NCI-H226 (cell line): ENCODE data around the gene CPNE5.

Source experiments
- DNase-seq: peaks from one replicate; pipeline ENCODE4 v3.0.0-alpha.2; 2015

Gene CPNE5

GRCh38 chr6:36758516-36759147, 80.6 kb downstream of the CPNE5 start:
- no peak for DNase-seq

- DNase-seq: no peak
Measured at GRCh38 chr6:36757943-36758508, 81.2 kb downstream of the CPNE5 start.

DNA sequence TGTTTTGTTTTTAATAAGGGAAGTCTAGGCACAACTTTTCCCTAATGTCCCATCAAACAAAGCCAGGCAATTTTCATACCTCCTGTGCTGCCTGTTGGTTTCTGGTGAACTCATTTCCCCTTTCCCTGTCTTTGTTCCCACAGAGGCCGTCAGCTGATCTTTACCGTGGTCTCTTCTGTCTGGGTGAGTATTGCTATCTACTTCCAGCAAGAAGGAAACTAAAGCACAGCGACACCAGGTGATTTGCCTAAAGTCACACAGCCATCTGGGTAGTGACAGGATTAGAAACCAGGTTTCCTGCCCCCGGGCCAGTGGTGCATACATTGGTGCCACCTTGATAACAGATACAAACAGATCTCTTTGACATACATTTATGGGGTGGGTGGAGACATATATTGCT, 82.0 kb downstream of the CPNE5 start:
- no peak for DNase-seq

GRCh38 chr6:36756786-36757185, 82.5 kb downstream of the CPNE5 start:
- DNase-seq: no peak

- peak; percentile 75 for DNase-seq
Measured at GRCh38 chr6:36755435-36756348, 83.6 kb downstream of the CPNE5 start.

DNA sequence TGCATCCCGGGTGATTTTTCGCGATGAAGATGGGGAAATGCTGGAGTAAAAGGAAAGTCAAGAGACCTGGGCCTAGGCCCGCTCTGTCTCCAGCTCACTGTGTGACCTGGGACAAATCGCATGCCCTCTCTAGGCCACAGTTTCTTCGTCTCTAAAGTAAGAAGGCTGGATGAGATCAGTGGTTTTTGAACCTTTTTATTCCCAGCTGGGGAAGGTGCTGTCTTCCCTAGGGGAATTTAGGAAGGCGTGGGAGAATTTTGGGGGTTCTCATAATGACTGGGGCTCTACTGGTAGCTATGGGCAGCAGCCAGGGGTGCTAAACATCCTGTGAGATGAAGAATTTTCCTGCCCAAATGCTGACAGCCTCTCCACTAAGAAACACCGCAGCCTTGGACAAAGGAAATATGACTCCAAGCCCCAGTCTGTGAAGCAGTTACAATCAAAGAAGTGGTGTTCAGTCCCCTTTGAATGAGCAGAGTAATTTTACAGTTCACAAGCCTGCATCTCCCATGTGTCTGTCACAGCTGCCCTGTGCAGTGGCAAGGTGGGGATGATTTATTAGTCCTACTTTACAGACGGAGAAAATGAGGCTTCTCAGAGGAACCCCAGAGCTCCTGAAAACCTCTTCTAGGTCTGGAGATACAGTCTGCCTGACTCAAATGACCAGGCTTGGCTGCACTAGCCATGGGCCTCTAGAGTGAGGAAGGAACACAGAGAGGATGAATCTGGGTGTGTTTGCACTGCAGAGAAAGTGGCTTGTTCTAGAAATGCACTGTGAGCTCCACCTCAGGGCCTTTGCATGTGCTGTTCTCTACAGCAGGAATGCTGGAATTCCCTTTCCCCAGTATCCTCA, 84.4 kb downstream of the CPNE5 start:
- no peak for DNase-seq

DNA sequence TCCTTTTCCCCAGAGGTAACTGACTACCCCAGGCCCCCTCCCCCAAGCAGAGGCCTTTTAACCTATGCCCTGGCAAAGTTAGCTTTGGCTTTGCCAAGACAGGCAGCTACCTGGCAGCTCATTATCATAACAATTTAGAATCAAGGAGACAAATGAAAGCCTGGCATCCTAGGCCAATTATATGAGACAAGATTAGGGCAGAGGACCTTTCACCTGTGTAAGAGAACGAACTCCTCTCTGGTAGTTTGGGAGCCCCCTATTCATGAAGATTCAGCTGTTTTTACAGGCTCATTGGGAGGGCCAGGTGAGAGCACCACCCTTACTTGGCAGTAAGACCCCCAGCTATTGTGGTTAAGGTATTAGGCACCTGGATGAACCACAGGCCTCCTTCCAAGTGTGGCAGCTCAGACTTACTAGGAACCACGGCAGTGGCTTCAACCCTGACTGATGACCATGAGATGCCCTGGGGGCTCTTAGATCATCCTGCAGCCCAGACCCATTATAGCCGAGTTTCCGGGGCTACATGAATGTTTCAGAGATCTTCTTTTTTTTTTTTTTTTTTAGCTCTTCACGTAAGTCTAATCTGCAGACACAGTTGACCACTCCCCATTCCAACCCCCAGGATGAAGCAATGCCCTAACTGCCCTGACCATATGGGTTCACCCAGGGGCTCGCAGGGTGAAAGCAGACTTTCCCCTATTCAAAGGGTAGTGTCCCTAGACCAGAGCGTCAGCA, 85.4 kb downstream of the CPNE5 start:
- DNase-seq: no peak

DNA sequence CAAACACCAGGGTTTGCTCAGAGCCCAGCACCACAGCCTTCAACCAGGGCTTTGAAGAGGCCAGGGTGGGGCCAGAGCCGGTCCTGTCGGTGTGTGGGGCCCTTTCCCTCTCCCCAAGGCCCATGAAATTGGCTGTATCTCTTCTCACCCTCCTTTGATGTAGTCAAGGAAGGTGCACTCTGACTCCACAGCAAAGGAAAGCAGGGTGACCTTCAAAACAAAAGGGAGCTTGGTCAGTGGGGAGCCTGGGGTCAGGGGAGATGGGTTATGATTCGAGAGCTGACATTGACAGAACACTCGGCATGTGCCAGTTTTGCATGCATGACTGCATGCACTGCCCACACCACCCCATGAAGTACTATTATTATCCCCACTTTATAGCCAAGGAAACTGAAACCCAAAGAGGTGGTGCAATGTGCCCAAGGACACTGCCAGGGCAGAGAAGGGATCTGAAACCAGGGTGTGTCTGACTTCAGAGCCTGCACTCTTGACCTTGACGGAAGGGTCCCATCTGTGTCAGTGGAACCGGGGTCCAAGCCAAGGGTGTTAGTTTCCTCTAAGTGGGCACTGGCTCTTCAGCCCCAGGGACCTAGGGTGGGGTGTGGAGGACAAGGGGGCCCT, 86.2 kb downstream of the CPNE5 start:
- DNase-seq: no peak

- no peak for DNase-seq
Measured at GRCh38 chr6:36752187-36752885, 86.9 kb downstream of the CPNE5 start.

GRCh38 chr6:36751833-36752186, 87.4 kb downstream of the CPNE5 start:
- no peak for DNase-seq

DNA sequence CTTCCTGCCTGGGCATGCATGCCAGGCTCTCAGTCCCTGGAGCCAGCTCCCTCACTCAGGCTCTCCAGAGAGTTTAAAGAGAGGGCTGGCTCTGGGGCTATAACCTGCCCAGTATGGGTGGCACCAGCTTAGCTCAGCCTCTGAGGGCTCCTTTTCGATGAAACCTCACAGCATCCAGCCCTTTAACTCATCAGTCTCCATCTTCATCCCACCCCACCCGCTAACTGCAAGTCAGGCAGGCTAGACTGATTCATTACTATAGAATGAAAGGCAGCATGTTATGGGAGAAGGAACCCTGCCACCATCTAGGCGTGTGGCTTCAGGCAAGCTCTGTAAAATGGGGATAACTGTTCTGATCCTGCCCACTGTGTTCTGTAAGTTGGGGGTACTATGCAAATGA, 88.2 kb downstream of the CPNE5 start:
- peak; percentile 62 for DNase-seq

- no peak for DNase-seq
Measured at GRCh38 chr6:36749829-36750489, 89.3 kb downstream of the CPNE5 start.

GRCh38 chr6:36746251-36746650, 93.0 kb downstream of the CPNE5 start:
- DNase-seq: no peak

GRCh38 chr6:36745836-36746235, 93.4 kb downstream of the CPNE5 start:
- DNase-seq: no peak

GRCh38 chr6:36745283-36745682, 94.0 kb downstream of the CPNE5 start:
- DNase-seq: no peak

DNA sequence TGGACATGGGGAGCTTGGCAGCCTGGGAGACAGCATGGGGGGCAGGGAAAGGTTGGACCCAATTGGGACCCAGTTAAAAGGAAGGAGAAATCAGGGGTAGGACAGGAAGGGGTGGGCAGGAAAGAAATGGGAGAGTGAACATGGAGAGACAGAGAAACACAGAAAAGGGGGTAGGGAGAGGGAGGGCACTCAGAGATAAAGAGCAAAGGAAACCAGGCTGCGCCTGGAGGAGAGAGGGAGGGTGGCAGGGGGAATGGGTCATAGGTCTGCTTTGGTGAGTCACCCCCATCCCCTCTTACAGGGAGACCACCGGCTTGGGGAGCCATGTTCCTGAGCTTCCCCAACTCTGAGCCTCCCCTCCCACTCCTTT, 95.0 kb downstream of the CPNE5 start:
- DNase-seq: no peak

DNA sequence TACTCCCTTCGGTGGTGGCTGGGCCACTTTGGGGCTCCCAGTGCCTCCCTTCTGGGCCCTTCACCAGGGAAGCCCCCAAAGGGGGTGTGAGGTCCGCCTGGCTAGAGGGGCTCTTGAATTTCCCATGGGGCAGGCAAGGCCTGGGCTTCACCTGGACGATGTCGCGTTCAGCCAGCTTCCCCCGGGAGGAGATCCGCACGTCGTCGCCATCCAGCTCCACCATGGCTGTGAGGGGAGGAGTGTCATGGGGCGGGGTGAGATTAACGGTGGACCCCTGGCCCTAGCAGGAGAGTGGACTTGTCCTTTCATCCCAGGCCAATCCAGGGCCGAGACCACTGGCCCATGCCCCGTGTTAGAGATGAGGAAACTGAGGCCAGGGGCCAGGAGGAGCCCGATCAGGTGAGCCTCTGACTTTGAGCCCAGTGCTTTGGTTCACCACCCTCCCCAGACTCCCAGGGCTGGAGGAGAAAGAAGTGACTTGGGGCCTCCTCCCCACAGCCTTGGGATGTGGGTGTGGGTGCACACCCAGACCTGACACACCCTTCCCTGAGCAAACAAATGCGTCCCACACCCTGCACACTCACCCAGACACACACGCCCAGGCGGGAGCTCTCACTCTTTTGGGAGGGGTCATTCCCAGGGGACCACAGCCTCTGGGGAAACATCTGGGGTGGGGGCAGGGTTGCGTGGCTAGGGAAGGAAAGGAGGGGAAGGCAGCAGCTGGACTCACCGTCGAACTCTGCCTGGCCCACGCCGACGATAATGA, 95.5 kb downstream of the CPNE5 start:
- no peak for DNase-seq

DNA sequence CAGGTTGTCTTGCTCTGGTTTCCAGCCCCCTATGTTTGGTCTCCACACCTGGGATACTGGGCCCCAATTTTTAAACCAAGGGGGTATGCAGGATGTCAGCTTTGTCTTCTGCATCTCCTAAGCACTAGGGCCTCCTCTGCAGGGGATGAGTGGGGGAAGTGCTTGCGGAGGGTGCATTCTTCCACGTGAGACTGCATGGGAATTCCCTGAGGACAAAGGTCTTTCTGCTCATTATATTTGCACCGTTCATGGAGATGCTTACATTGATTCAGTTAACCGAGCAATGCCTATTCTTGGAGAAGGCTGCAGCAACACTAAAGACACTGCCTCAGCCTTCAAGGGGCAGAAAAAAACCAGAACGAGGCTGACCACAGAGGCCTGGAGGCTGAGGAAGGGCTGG, 96.2 kb downstream of the CPNE5 start:
- DNase-seq: no peak

- DNase-seq: no peak
Measured at GRCh38 chr6:36742146-36742545, 97.1 kb downstream of the CPNE5 start.

GRCh38 chr6:36740818-36741179, 98.4 kb downstream of the CPNE5 start:
- DNase-seq: no peak
